ENCODE measurements around the gene AIP.

Gene AIP

GRCh38 chr11:67494371-67495233 is 11.8 kb downstream of the AIP start:
- no peak for DNase-seq

- no peak for DNase-seq
Observed at GRCh38 chr11:67495234-67496005, 12.6 kb downstream of the AIP start.

DNA sequence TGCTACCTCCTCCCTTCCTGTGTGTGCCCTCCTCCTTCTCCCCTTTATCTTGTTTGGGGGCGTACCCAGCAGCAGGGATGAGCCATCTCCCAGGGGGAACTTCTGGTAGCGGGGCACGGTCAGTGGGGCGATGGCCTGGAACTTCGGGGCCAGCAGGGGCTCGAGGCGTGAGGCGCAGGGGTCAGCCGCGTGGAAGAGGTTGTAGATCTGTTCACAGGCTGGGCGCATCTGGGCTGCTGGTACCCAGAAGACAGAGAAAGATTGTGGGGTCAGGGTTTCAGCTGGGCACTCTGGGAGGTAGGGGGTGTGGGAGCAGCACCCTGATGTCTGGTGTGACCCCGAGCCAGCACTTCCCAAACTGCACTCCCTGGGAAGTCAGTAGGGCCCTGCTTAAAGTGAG is 13.3 kb downstream of the AIP start:
- no peak for DNase-seq

DNA sequence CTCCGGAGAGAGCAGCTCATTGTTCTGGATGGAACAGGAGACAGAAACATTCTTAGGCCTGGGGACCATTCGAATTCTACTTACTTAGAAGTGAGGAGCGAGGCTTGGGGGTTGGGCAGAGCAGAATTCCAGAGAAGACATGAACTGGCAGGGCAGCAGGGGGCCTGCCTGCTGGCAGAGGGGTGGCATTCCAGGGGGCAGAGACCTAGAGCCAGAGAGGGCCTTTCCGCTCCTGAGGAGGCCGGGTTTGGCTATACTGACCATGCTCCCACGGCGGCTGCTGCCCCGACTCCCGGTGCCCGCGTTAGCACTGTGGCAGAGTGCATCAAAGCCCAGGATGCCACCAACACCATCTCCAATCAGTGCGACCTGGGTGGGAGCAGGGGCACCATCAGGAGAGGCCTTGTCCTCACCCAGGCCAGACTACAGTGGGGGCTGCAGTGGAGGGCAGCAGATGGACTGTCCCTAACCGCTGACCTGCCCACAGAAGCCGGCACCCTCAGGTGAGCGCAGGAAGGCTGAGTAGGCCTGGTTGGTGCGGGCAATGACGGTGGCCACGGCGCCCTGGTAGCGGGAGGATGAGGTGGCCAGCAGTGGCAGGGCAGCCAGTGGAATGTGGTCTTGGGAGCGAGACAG is 14.9 kb downstream of the AIP start:
- DNase-seq: no peak

GRCh38 chr11:67498544-67498972 is 15.7 kb downstream of the AIP start:
- DNase-seq: no peak

DNA sequence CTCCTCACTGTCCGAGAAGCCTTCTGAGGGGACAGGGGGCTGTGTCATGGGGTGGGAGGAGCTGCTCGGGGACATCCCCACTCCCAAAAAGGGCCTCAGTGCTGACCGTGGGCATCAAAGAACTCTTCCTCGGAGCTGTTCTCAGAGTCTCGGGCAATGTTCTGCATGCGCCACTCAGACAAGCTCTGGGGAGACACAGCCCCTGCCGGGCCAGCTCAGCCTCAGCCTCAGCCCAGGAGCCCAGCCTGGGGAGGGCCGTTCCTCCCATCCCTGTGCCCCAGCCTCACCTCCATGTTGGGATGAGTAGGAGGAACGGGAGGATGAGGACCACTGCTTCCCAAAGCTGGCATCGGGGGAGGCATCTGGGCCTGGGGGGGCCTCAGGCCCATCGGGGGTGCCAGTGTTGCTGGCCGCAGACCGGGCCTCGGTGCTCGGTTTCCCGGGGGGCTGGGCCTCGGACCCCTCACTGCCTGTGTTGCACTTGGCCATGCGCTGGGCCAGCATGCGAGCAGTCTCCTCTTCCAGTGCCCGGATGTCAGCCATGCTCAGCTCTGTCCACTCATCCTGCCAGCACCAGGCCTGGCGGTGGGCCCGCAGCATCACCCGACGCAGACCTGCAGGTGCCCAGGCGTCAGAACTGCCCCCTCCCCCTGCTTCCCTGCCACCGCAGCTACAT is 17.1 kb downstream of the AIP start:
- DNase-seq: no peak

DNA sequence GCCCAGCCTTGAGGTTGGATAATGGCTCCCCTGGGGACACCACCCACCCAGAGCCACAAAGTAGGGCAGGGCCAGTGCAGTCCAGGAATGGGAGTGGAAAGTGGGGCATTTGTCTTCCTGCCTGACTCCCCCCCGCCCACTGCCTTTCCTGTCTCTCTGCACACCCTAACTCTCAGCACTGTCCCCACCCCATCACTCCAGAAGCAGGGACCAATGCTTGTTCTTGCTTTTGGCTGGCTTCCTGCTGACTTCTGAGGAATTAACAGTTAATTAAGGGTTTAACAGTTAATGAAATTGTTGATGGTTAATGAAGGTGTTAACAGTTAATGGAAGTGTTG is 17.6 kb downstream of the AIP start:
- DNase-seq: no peak

GRCh38 chr11:67500831-67501715 is 18.2 kb downstream of the AIP start:
- no peak for DNase-seq

DNA sequence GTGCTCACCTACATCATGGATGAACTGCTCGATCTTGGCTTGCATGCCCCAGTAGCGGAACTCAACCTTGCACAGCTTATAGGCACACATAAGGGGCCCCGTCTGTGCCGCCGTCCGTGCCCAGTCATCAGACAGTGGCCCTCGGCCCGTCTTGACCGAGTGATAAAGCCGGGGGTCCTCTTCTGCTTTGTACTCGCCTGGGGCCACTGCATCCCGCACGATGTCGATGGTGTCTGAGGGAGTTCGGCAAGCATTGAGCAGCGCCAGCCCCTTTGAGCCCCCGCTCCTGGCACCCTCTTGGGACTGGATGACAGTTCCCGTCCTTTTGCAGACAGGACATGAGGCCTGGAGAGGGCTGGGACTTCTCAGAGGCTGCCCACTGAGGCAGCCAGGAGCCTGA is 19.0 kb downstream of the AIP start:
- no peak for DNase-seq

GRCh38 chr11:67502328-67502979 is 19.6 kb downstream of the AIP start:
- no peak for DNase-seq

GRCh38 chr11:67503119-67504004 is 20.5 kb downstream of the AIP start:
- no peak for DNase-seq

GRCh38 chr11:67504005-67504949 is 21.5 kb downstream of the AIP start:
- DNase-seq: peak; percentile 28

DNA sequence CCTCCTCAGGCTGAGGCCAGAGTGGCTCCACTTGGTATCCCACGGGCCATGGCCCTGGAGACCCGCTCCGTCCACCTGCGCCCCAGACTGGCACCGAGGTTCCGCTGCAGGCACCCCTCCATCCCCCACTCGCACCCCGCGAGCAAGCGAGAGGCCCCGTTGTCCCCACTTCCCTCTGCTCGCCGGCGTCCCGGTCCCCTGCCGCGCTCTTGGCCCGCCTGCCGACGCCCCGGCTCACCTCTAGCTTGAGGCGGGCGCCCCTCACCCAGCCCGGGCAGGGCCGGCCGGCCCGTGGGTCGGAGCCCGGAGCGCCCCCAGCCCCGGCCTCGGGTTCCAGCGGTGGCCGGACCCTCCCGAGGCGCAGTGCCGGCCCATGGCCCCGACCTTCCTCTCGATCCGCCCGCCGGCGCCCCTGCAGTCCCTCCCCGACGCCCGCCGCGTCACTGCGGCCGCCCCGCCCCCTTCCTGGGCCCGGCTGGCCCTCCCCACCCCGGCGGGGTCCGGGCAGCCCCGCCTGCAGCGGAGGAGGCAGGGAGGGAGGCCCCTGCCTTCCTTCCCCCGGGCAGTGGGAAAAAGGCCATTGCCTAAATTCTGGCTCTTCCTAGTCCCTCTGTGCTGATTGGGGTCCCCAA is 22.2 kb downstream of the AIP start, which contains the start of gene PITPNM1:
Gene PITPNM1, minus strand, starts transcription at position 414 of the 632 bp plus-strand sequence. CDS start 1,183 bp downstream, outside the sequence.
- DNase-seq: peak; percentile 67

- DNase-seq: peak; percentile 86
Observed at GRCh38 chr11:67505605-67506396, 23.0 kb downstream of the AIP start.

DNA sequence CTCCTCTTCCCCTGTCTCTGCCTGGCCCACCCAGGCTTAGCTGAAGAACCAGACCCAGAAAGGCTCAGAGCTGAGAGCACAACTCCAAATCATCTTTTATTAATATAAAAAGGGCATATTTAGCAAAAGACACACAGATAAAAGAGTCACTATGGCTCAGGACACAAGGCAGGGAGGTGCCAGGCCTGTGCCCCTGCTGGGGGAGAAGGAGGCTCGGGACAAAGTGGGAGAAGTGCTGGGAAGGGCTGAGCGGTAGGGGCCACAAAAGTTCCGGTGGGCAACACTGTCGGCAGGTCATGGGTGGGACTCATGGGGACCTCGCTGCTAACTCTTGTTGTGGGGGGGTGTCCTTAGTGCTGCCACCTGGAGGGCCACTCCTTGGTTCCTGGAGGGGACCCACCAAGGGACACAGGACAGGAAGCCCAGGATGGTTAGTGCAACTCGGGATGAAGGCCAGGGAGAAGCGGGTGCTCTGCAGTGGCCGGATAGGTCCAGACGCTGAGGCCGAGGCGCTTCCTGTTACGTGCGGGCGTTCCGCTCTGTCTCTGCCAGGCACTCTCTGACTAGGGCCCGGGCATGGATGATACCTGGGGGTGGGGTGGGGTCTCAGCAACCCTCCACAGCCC is 23.7 kb downstream of the AIP start:
- no peak for DNase-seq

- DNase-seq: no peak
Observed at GRCh38 chr11:67507242-67507863, 24.5 kb downstream of the AIP start.

All from activated CD4-positive, alpha-beta T cell treated with anti-CD3 and anti-CD28 coated beads, Interleukin-2, amount 50 U/mL, for 1 hour (primary cell).